ENCODE data around the gene DOCK10. TPM values are rescaled to one million over a fixed set of nuclear protein-coding genes. Genes with fewer than 3 reads are reported as not detected.

Gene DOCK10
- polyA plus RNA-seq, 4 donors: 7.3 to 11.2 (median 8.6) TPM

GRCh38 chr2:224799691-224800090, 242.6 kb downstream of the DOCK10 start:
- DNase-seq (ENCODE audit: low read depth in 4 of 4, low spot score in 3 of 4): no peak

GRCh38 chr2:224798180-224798579, 244.1 kb downstream of the DOCK10 start:
- DNase-seq (ENCODE audit: low read depth in 4 of 4, low spot score in 3 of 4): no peak

- no peak for DNase-seq (ENCODE audit: low read depth in 4 of 4, low spot score in 3 of 4)
These were observed 245.5 kb downstream of the DOCK10 start for GRCh38 chr2:224796695-224797305.

- no peak for DNase-seq (ENCODE audit: low read depth in 4 of 4, low spot score in 3 of 4)
These were observed 248.3 kb downstream of the DOCK10 start for GRCh38 chr2:224793946-224794345.

- no peak for DNase-seq (ENCODE audit: low read depth in 4 of 4, low spot score in 3 of 4)
These were observed 255.4 kb downstream of the DOCK10 start for GRCh38 chr2:224786848-224787247.

GRCh38 chr2:224781400-224781799, 260.9 kb downstream of the DOCK10 start:
- DNase-seq (ENCODE audit: low read depth in 4 of 4, low spot score in 3 of 4): no peak

GRCh38 chr2:224780823-224781222, 261.4 kb downstream of the DOCK10 start:
- DNase-seq (ENCODE audit: low read depth in 4 of 4, low spot score in 3 of 4): no peak

GRCh38 chr2:224780106-224780505, 262.2 kb downstream of the DOCK10 start:
- DNase-seq (ENCODE audit: low read depth in 4 of 4, low spot score in 3 of 4): no peak

- DNase-seq (ENCODE audit: low read depth in 4 of 4, low spot score in 3 of 4): peak; percentile 19 to 44 (median 33)
These were observed 263.8 kb downstream of the DOCK10 start for GRCh38 chr2:224778474-224778877.

- DNase-seq (ENCODE audit: low read depth in 4 of 4, low spot score in 3 of 4): no peak
These were observed 264.7 kb downstream of the DOCK10 start for GRCh38 chr2:224777559-224777930.

GRCh38 chr2:224776795-224777558, 265.3 kb downstream of the DOCK10 start:
- no peak for DNase-seq (ENCODE audit: low read depth in 4 of 4, low spot score in 3 of 4)

GRCh38 chr2:224775647-224776046, 266.6 kb downstream of the DOCK10 start:
- DNase-seq (ENCODE audit: low read depth in 4 of 4, low spot score in 3 of 4): no peak

- DNase-seq (ENCODE audit: low read depth in 4 of 4, low spot score in 3 of 4): no peak
These were observed 267.5 kb downstream of the DOCK10 start for GRCh38 chr2:224774735-224775134.

- no peak for DNase-seq (ENCODE audit: low read depth in 4 of 4, low spot score in 3 of 4)
These were observed 269.8 kb downstream of the DOCK10 start for GRCh38 chr2:224772494-224772893.

GRCh38 chr2:224769489-224769888, 272.8 kb downstream of the DOCK10 start:
- DNase-seq (ENCODE audit: low read depth in 4 of 4, low spot score in 3 of 4): no peak

GRCh38 chr2:224764565-224765236, 277.6 kb downstream of the DOCK10 start:
- no peak for DNase-seq (ENCODE audit: low read depth in 4 of 4, low spot score in 3 of 4)

- no peak for DNase-seq (ENCODE audit: low read depth in 4 of 4, low spot score in 3 of 4)
These were observed 284.2 kb downstream of the DOCK10 start for GRCh38 chr2:224757934-224758548.

GRCh38 chr2:224753743-224754540, 288.3 kb downstream of the DOCK10 start:
- no peak for DNase-seq (ENCODE audit: low read depth in 4 of 4, low spot score in 3 of 4)

- DNase-seq (ENCODE audit: low read depth in 4 of 4, low spot score in 3 of 4): no peak
These were observed 290.1 kb downstream of the DOCK10 start for GRCh38 chr2:224751996-224752698.

GRCh38 chr2:224749136-224749535, 293.1 kb downstream of the DOCK10 start:
- no peak for DNase-seq (ENCODE audit: low read depth in 4 of 4, low spot score in 3 of 4)

Data from right renal pelvis (tissue), 4 donors.